Measurements from ENCODE around the gene DHX40. TPM values are rescaled to one million over a fixed set of nuclear protein-coding genes. Genes with fewer than 3 reads are reported as not detected.

DHX40 gene
- total and polyA plus RNA-seq, 2 of the 8 experiments (the other 6 are each of a cell fraction or from before 2014, with no cell fraction given), result 13.5 to 28.3 TPM

GRCh38 chr17:59525668-59526067, 39.7 kb upstream of the DHX40 start:
- Histone ChIP-seq H4K8ac (ENCODE audit: extremely low read depth, insufficient read depth, low read length) (no peak overlapping the region), H4K5ac (ENCODE audit: insufficient read length, low read depth, low read length) (no peak overlapping the region), H2BK15ac (ENCODE audit: low read length) (no peak overlapping the region), H3K27ac (ENCODE audit: low read depth, low read length) (no peak overlapping the region), H3K36me3 (ENCODE audit: control insufficient read depth in 2 of 4, insufficient read depth in 4 of 4, low read length in 3 of 4) (no peaks in the 10 kb centered on the region), H2AFZ (ENCODE audit: low read length) (no peak overlapping the region), H3K79me2 (ENCODE audit: control insufficient read depth in 1 of 2, insufficient read depth in 2 of 2, low read length in 2 of 2) (no peaks in the 10 kb centered on the region), H3K9ac (replicated peaks in 1 of 4; ENCODE audit: extremely low read depth in 1 of 4, low read depth in 3 of 4, low read length in 3 of 4) (no peak overlapping the region), H3K56ac (replicated peaks; ENCODE audit: insufficient read length, low read depth, low read length) (no peak overlapping the region), H3K23ac (ENCODE audit: insufficient read length) (no peak overlapping the region), H3K79me1 (ENCODE audit: low read depth, low read length) (no peaks in the 10 kb centered on the region), H3K9me3 (ENCODE audit: insufficient read depth in 2 of 2, low read depth in 1 of 2, low read length in 1 of 2) (no peaks in the 10 kb centered on the region), H3K27me3 (replicated peaks in 1 of 4; ENCODE audit: control insufficient read depth in 3 of 4, extremely low read depth in 1 of 4, insufficient read depth in 3 of 4, low read length in 3 of 4) (no peaks in the 10 kb centered on the region; a peak in 1 of 7 replicates), H3K4me1 (replicated peaks in 1 of 4; ENCODE audit: control insufficient read depth in 3 of 4, insufficient read depth in 4 of 4, low read length in 3 of 4) (no peaks in the 10 kb centered on the region), H4K91ac (replicated peaks; ENCODE audit: insufficient read length, low read length) (no peak overlapping the region), H3K18ac (ENCODE audit: extremely low read depth, low read length) (no peak overlapping the region), H2BK20ac (ENCODE audit: low read length) (no peak overlapping the region), H2BK5ac (ENCODE audit: low read depth, low read length) (no peak overlapping the region), H2BK120ac (replicated peaks; ENCODE audit: low read depth, low read length) (no peak overlapping the region), H2BK12ac (ENCODE audit: low read depth, low read length) (no peak overlapping the region), H4K20me1 (replicated peaks in 1 of 2; ENCODE audit: control insufficient read depth in 1 of 2, insufficient read depth in 2 of 2, low read length in 2 of 2) (no peaks in the 10 kb centered on the region), H2AK5ac (ENCODE audit: low read depth, low read length) (no peak overlapping the region), H3K4ac (replicated peaks; ENCODE audit: insufficient read length, low read depth, low read length) (no peak overlapping the region), H3K14ac (ENCODE audit: insufficient read length) (no peak overlapping the region), H3K23me2 (ENCODE audit: low read depth, low read length) (no peaks in the 10 kb centered on the region), H3K4me2 (ENCODE audit: insufficient read depth in 1 of 2, low read depth in 2 of 2, low read length in 2 of 2) (no peak overlapping the region), H3K4me3 (ENCODE audit: extremely low read depth in 1 of 4, insufficient read depth in 2 of 4, low read depth in 3 of 4, low read length in 4 of 4) (no peak overlapping the region)
- TF ChIP-seq EP300 (IDR thresholded peaks at IDR 0.05; ENCODE audit: borderline replicate concordance in 1 of 2, low read depth in 2 of 2, low read length in 2 of 2), result no peak
- TF ChIP-seq KDM1A (IDR thresholded peaks at IDR 0.05; ENCODE audit: borderline replicate concordance, low read length), result no peak
- no peak for TF ChIP-seq BRCA1 (IDR thresholded peaks at IDR 0.05; ENCODE audit: low read depth, low read length)
- no peak for TF ChIP-seq POU5F1 (IDR thresholded peaks at IDR 0.05; ENCODE audit: low read depth, low read length)
- no peak for TF ChIP-seq JUN (IDR thresholded peaks at IDR 0.05; ENCODE audit: low read depth, low read length)
- no peak for TF ChIP-seq CREB1 (IDR thresholded peaks at IDR 0.05)
- no peak for TF ChIP-seq SIN3A (conservative IDR thresholded peaks at IDR 0.05 in 1 of 2, IDR thresholded peaks at IDR 0.05 in 1 of 2; ENCODE audit: low read depth in 1 of 2, low read length in 2 of 2)
- TF ChIP-seq E2F6 (IDR thresholded peaks at IDR 0.05), result no peak
- TF ChIP-seq CHD2 (IDR thresholded peaks at IDR 0.05; ENCODE audit: low read length), result no peak
- no peak for TF ChIP-seq SP4 (IDR thresholded peaks at IDR 0.05; ENCODE audit: low read length)
- TF ChIP-seq MAX (IDR thresholded peaks at IDR 0.05), result no peak
- TF ChIP-seq SAP30 (IDR thresholded peaks at IDR 0.05; ENCODE audit: insufficient read depth, insufficient replicate concordance, low read length), result no peak
- TF ChIP-seq TAF1 (IDR thresholded peaks at IDR 0.05; ENCODE audit: low read depth, low read length), result no peak
- FAIRE-seq (no peak), DNase-seq (ENCODE audit: low read depth in 1 of 2, low spot score in 2 of 2) (no peak)
- POLR2A ChIA-PET (ENCODE audit: partially characterized antibody), result no interaction called here
- WGBS, 2 experiments (ENCODE audit: extremely low coverage in 1 of 2, insufficient coverage in 1 of 2, insufficient read length in 1 of 2, insufficient replicate concordance in 2 of 2, low coverage in 1 of 2, low lambda C conversion rate in 2 of 2, missing lambda C conversion rate in 1 of 2), result 76% methylated on average over 2 of the region's 2 CpGs; no CpG with 5 or more reads in 1 of the 2 experiments
- CTCF ChIA-PET (ENCODE audit: partially characterized antibody), result interaction anchor here (0.7 to 1.6 kb wide), 2 partner anchors 33 to 177 kb away, joined by 3 to 4 read pairs; no protein-coding TSS in a partner anchor
